Thyroid gland (tissue), 4 donors: ENCODE measurements around the gene MTCL1.

Source experiments
- POLR2A ChIP-seq, 2 donors: fragments of 450-650 bp; IDR thresholded peaks; one replicate each; pipeline ENCODE4 v1.6.1; 2017; ENCODE audit warnings: antibody characterized with exemption in 2 of 2, mild to moderate bottlenecking in 2 of 2, moderate library complexity in 1 of 2
- TF ChIP-seq, protein P1 (sequence below), 6 experiments: fragments of 200-600 bp in 3 of 6; fragments of 450-650 bp in 3 of 6; sonication (generic) in 3 of 6; IDR thresholded peaks; one replicate each; pipeline ENCODE4 v1.5.1; 2016 to 2019; ENCODE audit warnings: antibody characterized with exemption in 6 of 6, mild to moderate bottlenecking in 2 of 6, inconsistent platforms in 1 of 6, moderate library complexity in 1 of 6

DNA sequence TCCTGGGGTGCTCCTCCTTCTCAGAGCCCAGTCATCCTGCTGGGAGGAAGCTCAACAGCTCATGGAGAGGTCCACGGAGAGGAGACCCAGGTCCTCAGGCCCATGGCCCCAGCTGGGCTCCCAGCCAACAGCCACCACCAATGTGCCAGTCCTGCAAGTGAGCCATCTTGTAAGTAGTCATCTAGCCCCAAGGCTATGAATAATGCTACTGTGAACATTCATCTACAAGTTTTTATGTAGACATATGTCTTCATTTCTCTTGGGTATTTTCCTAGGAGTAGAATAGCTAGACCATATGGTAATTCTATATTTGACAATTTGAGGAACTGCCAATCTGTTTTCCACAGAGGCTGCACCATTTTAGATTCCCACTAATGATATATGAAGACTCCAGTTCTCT lies 166.1 kb downstream of the MTCL1 start:
- TF ChIP-seq, protein P1, sequence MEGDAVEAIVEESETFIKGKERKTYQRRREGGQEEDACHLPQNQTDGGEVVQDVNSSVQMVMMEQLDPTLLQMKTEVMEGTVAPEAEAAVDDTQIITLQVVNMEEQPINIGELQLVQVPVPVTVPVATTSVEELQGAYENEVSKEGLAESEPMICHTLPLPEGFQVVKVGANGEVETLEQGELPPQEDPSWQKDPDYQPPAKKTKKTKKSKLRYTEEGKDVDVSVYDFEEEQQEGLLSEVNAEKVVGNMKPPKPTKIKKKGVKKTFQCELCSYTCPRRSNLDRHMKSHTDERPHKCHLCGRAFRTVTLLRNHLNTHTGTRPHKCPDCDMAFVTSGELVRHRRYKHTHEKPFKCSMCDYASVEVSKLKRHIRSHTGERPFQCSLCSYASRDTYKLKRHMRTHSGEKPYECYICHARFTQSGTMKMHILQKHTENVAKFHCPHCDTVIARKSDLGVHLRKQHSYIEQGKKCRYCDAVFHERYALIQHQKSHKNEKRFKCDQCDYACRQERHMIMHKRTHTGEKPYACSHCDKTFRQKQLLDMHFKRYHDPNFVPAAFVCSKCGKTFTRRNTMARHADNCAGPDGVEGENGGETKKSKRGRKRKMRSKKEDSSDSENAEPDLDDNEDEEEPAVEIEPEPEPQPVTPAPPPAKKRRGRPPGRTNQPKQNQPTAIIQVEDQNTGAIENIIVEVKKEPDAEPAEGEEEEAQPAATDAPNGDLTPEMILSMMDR (IDR thresholded peaks at IDR 0.05), result no peak
- no peak for TF ChIP-seq POLR2A (IDR thresholded peaks at IDR 0.05)
